ENCODE measurements around the gene PPP1CA.

PPP1CA gene

GRCh38 chr11:67401495-67402191 is at the start of gene PPP1CA:
TSS of gene PPP1CA (minus strand) at chr11:67401858. CDS start at chr11:67401782, 76 bp downstream.
- DNase-seq, result peak; percentile 75

- no peak for DNase-seq
Measured at GRCh38 chr11:67450796-67451657, 49.4 kb upstream of the PPP1CA start.

GRCh38 chr11:67449116-67449844 is 47.6 kb upstream of the PPP1CA start:
- no peak for DNase-seq

- no peak for DNase-seq
Measured at GRCh38 chr11:67448220-67448609, 46.6 kb upstream of the PPP1CA start.

GRCh38 chr11:67445515-67445914 is 43.9 kb upstream of the PPP1CA start:
- DNase-seq, result no peak

- no peak for DNase-seq
Measured at GRCh38 chr11:67442504-67443404, 41.1 kb upstream of the PPP1CA start.

GRCh38 chr11:67441731-67442351 is 40.2 kb upstream of the PPP1CA start:
- no peak for DNase-seq

GRCh38 chr11:67441098-67441563 is 39.5 kb upstream of the PPP1CA start:
- no peak for DNase-seq

- DNase-seq, result no peak
Measured at GRCh38 chr11:67440229-67441097, 38.8 kb upstream of the PPP1CA start.

GRCh38 chr11:67439321-67440228 is 37.9 kb upstream of the PPP1CA start:
- DNase-seq, result no peak

- DNase-seq, result no peak
Measured at GRCh38 chr11:67438158-67438902, 36.7 kb upstream of the PPP1CA start.

GRCh38 chr11:67437809-67438157 is 36.1 kb upstream of the PPP1CA start:
- no peak for DNase-seq

- DNase-seq, result no peak
Measured at GRCh38 chr11:67437082-67437808, 35.6 kb upstream of the PPP1CA start, which contains the start of gene PTPRCAP. TSS of gene PTPRCAP (minus strand) at chr11:67437682. CDS start at chr11:67437619, 63 bp downstream.

- no peak for DNase-seq
Measured at GRCh38 chr11:67436459-67437081, 34.9 kb upstream of the PPP1CA start.

GRCh38 chr11:67435727-67436458 is 34.2 kb upstream of the PPP1CA start:
- DNase-seq, result no peak

GRCh38 chr11:67435031-67435726 is 33.5 kb upstream of the PPP1CA start:
- DNase-seq, result no peak

Data from NCI-H526 treated with DMSO at 0.1 percent for 48 hours (cell line).